Spleen (tissue), 11 donors: ENCODE results near the gene PRELID3B. TPM values are rescaled to one million over a fixed set of nuclear protein-coding genes. Genes with fewer than 3 reads are reported as not detected.

ENCODE experiments used
- DNase-seq: peaks from one replicate; pipeline ENCODE4 v3.0.0-alpha.2; 2020
- H3K27ac ChIP-seq, 8 donors: fragments of 200-600 bp; sonication (generic) in 7 of 8; 1 replicate in 4 of 8; 2 replicates in 4 of 8; pipeline versions ENCODE4 v1.5.0 to v1.8.0; 2016 to 2021; ENCODE audit warnings: inconsistent platforms in 4 of 8, mild to moderate bottlenecking in 4 of 8, moderate library complexity in 1 of 8
- H3K27me3 ChIP-seq, 7 donors: fragments of 200-600 bp; sonication (generic) in 6 of 7; replicated peaks in 1 of 7; 1 replicate in 4 of 7; 2 replicates in 3 of 7; pipeline versions ENCODE4 v1.5.0 to v1.8.0; 2016 to 2021; ENCODE audit warnings: inconsistent platforms in 3 of 7, mild to moderate bottlenecking in 1 of 7
- H3K36me3 ChIP-seq, 6 donors: fragments of 200-600 bp; sonication (generic) in 5 of 6; 1 replicate in 4 of 6; 2 replicates in 2 of 6; pipeline versions ENCODE4 v1.5.0 to v1.8.0; 2016 to 2021; ENCODE audit warnings: inconsistent platforms in 2 of 6
- H3K4me1 ChIP-seq, 6 donors: fragments of 200-600 bp; sonication (generic) in 5 of 6; 1 replicate in 3 of 6; 2 replicates in 3 of 6; pipeline versions ENCODE4 v1.5.0 to v1.8.0; 2016 to 2021; ENCODE audit warnings: inconsistent platforms in 3 of 6
- H3K4me3 ChIP-seq, 8 donors: fragments of 200-600 bp; sonication (generic) in 7 of 8; 1 replicate in 4 of 8; 2 replicates in 4 of 8; pipeline versions ENCODE4 v1.5.0 to v1.8.0; 2016 to 2021; ENCODE audit warnings: inconsistent platforms in 4 of 8, mild to moderate bottlenecking in 4 of 8, moderate library complexity in 2 of 8
- H3K9me3 ChIP-seq, 8 donors: fragments of 200-600 bp; sonication (generic) in 7 of 8; 1 replicate in 4 of 8; 2 replicates in 4 of 8; pipeline versions ENCODE4 v1.5.0 to v1.8.0; 2016 to 2021; ENCODE audit warnings: inconsistent platforms in 4 of 8
- POLR2A ChIP-seq, 3 donors: fragments of 450-650 bp; IDR thresholded peaks; one replicate each; pipeline ENCODE4 v1.5.1; 2017; ENCODE audit warnings: antibody characterized with exemption in 3 of 3, mild to moderate bottlenecking in 1 of 3
- POLR2AphosphoS5 ChIP-seq, 3 donors: sonication (generic); formaldehyde crosslinking; IDR thresholded peaks; one replicate each; pipeline ENCODE4 v1.5.1; 2017; ENCODE audit warnings: antibody characterized with exemption in 3 of 3
- WGBS, 5 donors: extraction: QIAGEN DNeasy Blood & Tissue Kit in 3 of 5; methylation state at CpG; one replicate each; pipeline versions ENCODE4 v1.1.5 to v1.1.7; 2013 to 2018; 5-methylcytosine and 5-hydroxymethylcytosine counted together
- intact Hi-C: fragments of 100-400 bp; cut with DNase I; formaldehyde crosslinking; loops from one replicate; pipeline ENCODE4 v1.15.0; 2023; ENCODE audit warnings: low total_unique reads
- polyA plus RNA-seq, 3 donors: library from polyadenylated mRNA; stranded (reverse); fragments of 200-250 nt; gene quantifications; one replicate each; pipeline ENCODE4 v1.2.1, GENCODE V29; 2013
- total RNA-seq, 7 donors: library from RNA; depleted of rRNA in 3 of 7; stranded (reverse); fragments of >200 nt in 3 of 7; fragmentation: NEBNext Ultra II Directional in 4 of 7; extraction: Animal tissue kit (Norgen Biotek cat#: 25700) in 4 of 7; gene quantifications; one replicate each; pipeline versions ENCODE4 v1.1.0 to v1.2.1, GENCODE V29; 2016 to 2021
- TF ChIP-seq, protein P1 (sequence below), 11 experiments: fragments of 200-600 bp in 7 of 11; fragments of 450-650 bp in 4 of 11; sonication (generic) in 4 of 11; IDR thresholded peaks in 8 of 11; conservative IDR thresholded peaks in 3 of 11; 1 replicate in 7 of 11; 2 replicates in 4 of 11; pipeline versions ENCODE4 v1.4.0 to v1.8.0; 2016 to 2021; ENCODE audit warnings: antibody characterized with exemption in 11 of 11, inconsistent platforms in 4 of 11, mild to moderate bottlenecking in 1 of 11
- donor health status: healthy with polysubstance abuse.
- donor health status: DM: no; HTN: no; CAD: no; lungs with moderate emphysema.
- donor health status: DM: no; HTN: no; CAD: no.
- donor health status: Bipolar disorder and iron deficiency.
- donor health status: healthy.
- donor health status: DM: no; HTN: no; CAD: no.
- donor health status: DM: yes; HTN: yes; CAD: no.

Gene PRELID3B
- total and polyA plus RNA-seq, 10 donors, result 20.6 to 46.8 (median 40.5) TPM

DNA sequence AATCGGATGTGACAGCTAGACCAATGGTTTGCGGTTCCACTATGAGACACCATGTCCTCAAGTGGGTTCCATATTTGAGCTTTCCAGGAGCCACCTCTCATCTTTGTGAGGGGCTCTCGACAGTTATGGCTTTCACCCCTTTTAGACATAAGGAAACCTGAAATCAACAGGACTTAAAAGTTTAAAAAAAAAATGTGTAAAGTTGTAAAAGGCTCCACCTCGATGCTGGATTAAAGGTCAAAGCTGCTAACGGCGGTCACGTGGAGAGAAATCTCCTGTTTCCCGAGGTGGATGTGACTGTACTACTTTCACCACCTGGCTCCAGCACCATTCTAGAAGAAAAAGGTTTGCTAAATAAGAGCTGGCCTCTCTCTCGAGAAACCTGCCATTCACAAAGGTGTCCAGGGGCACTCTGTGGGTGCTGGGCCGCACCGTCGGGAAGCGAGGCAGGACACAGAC lies 11.0 kb downstream of the PRELID3B start:
- 11 to 18% (median 15%) methylated on average over 11 to 13 of the region's 13 CpGs for WGBS, 5 donors
- TF ChIP-seq POLR2A (IDR thresholded peaks at IDR 0.05), result no peak
- TF ChIP-seq POLR2AphosphoS5 (IDR thresholded peaks at IDR 0.05), result no peak
- TF ChIP-seq, protein P1, sequence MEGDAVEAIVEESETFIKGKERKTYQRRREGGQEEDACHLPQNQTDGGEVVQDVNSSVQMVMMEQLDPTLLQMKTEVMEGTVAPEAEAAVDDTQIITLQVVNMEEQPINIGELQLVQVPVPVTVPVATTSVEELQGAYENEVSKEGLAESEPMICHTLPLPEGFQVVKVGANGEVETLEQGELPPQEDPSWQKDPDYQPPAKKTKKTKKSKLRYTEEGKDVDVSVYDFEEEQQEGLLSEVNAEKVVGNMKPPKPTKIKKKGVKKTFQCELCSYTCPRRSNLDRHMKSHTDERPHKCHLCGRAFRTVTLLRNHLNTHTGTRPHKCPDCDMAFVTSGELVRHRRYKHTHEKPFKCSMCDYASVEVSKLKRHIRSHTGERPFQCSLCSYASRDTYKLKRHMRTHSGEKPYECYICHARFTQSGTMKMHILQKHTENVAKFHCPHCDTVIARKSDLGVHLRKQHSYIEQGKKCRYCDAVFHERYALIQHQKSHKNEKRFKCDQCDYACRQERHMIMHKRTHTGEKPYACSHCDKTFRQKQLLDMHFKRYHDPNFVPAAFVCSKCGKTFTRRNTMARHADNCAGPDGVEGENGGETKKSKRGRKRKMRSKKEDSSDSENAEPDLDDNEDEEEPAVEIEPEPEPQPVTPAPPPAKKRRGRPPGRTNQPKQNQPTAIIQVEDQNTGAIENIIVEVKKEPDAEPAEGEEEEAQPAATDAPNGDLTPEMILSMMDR (IDR thresholded peaks at IDR 0.05 in 8 of 11, conservative IDR thresholded peaks at IDR 0.05 in 3 of 11), result no peak
- no peaks in the 10 kb centered on the region for H3K27me3 ChIP-seq
- intact Hi-C loops, result loop anchor here (10.0 kb wide), 1 partner anchor 47 kb away; the partner anchor contains the start of gene NELFCD
- H3K9me3 ChIP-seq, result no peaks in the 10 kb centered on the region
- H3K4me3 ChIP-seq, result peak overlapping the region; percentile 62 to 97 (median 86)
- H3K36me3 ChIP-seq, result peaks cover 7 to 70% (median 51%) of the 10 kb centered on the region in 6 donors
- peaks cover 31 to 65% (median 59%) of the 10 kb centered on the region in 6 donors for H3K4me1 ChIP-seq
- no peak for DNase-seq
- H3K27ac ChIP-seq, result peak overlapping the region; percentile 89 to 96 (median 92)

GRCh38 chr20:59030911-59031563 lies 11.5 kb downstream of the PRELID3B start:
- peaks cover 7 to 70% (median 48%) of the 10 kb centered on the region in 6 donors for H3K36me3 ChIP-seq
- H3K27me3 ChIP-seq, result no peaks in the 10 kb centered on the region
- TF ChIP-seq POLR2A (IDR thresholded peaks at IDR 0.05), result no peak
- TF ChIP-seq, protein P1 (IDR thresholded peaks at IDR 0.05 in 8 of 11, conservative IDR thresholded peaks at IDR 0.05 in 3 of 11), result no peak
- no peak for TF ChIP-seq POLR2AphosphoS5 (IDR thresholded peaks at IDR 0.05)
- peak overlapping the region in 7 of 8 donors; percentile 89 to 96 (median 91) for H3K27ac ChIP-seq
- H3K4me3 ChIP-seq, result peak overlapping the region; percentile 62 to 97 (median 86)
- no peak for DNase-seq
- peaks cover 31 to 70% (median 61%) of the 10 kb centered on the region in 6 donors for H3K4me1 ChIP-seq
- intact Hi-C loops, result loop anchor here (10.0 kb wide), 1 partner anchor 46 kb away; the partner anchor contains the start of gene NELFCD
- 61 to 73% (median 64%) methylated on average over 7 of the region's 7 CpGs for WGBS, 5 donors
- H3K9me3 ChIP-seq, result no peaks in the 10 kb centered on the region

DNA sequence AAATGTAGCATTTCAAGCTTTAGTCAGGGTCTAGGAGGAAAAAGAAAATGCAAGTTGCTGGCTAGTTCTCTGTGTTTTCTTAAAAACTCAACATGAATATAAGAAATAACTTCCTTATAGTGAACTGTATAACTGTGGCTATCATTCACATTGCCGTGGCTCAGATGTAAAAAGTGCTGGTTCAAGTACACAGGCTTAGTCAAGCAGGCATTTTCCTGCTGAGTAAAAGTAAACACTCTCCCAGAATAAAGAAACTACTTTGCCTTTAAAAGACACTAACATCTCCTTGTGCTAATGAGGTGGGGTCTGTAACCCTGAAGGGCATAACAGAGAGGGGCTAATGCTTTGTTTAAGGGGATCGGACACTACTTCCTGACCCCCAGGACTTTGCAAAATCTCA lies 13.8 kb downstream of the PRELID3B start:
- 57 to 74% (median 64%) methylated on average over 2 of the region's 2 CpGs for WGBS, 5 donors
- H3K9me3 ChIP-seq, result no peaks in the 10 kb centered on the region
- H3K4me1 ChIP-seq, result peaks cover 31 to 86% (median 65%) of the 10 kb centered on the region in 6 donors
- no peak for DNase-seq
- H3K27me3 ChIP-seq, result no peaks in the 10 kb centered on the region
- peaks cover 0 to 70% (median 53%) of the 10 kb centered on the region in 6 donors for H3K36me3 ChIP-seq
- intact Hi-C loops, result no loop called here
- TF ChIP-seq, protein P1 (IDR thresholded peaks at IDR 0.05 in 8 of 11, conservative IDR thresholded peaks at IDR 0.05 in 3 of 11), result no peak
- no peak for TF ChIP-seq POLR2AphosphoS5 (IDR thresholded peaks at IDR 0.05)
- TF ChIP-seq POLR2A (IDR thresholded peaks at IDR 0.05), result no peak
- no peak overlapping the region for H3K27ac ChIP-seq
- H3K4me3 ChIP-seq, result peak overlapping the region in 2 of 8 donors; percentile 10 to 87

DNA sequence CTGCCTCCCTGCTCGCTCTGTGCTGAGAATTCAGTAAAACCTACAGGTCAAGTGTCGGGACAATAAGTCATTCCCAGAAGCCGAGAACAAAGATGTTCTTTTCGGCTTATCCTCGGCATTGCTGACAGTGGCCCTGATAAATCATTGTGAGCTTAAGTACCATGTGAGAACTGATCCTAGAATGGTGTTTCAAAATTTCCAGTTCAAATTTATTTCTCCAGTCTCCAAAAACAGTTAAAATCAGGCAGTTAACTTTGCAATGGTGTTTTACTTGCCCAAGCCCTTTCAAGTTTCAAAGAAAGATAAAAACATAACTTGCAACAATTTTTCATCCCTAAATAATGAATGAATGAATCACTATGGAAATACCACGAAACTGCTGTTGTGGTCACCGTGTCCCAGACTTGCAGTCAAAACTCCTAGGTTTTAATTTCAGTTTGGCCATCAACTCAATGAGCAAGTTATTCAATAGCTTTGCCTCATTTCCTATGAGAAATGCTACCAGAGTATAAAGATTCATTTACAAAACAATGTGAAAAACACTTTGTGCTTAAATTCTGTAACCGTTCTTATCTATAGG lies 14.8 kb downstream of the PRELID3B start:
- 84 to 91% (median 88%) methylated on average over 8 of the region's 8 CpGs for WGBS, 5 donors
- intact Hi-C loops, result no loop called here
- no peak overlapping the region for H3K27ac ChIP-seq
- TF ChIP-seq, protein P1 (IDR thresholded peaks at IDR 0.05 in 8 of 11, conservative IDR thresholded peaks at IDR 0.05 in 3 of 11), result no peak
- no peak for TF ChIP-seq POLR2A (IDR thresholded peaks at IDR 0.05)
- no peak for TF ChIP-seq POLR2AphosphoS5 (IDR thresholded peaks at IDR 0.05)
- H3K9me3 ChIP-seq, result no peaks in the 10 kb centered on the region
- no peaks in the 10 kb centered on the region for H3K27me3 ChIP-seq
- no peak overlapping the region for H3K4me3 ChIP-seq
- peaks cover 0 to 78% (median 62%) of the 10 kb centered on the region in 6 donors for H3K36me3 ChIP-seq
- H3K4me1 ChIP-seq, result peaks cover 31 to 78% (median 61%) of the 10 kb centered on the region in 6 donors
- no peak for DNase-seq
